IPS DF 19.7 (cell line): ENCODE measurements around the gene SBK2.
"Not testable (repeated sequence)": the region's sequence is repeated elsewhere in the genome, so short reads cannot be mapped to it uniquely, and the experiment has no call there.

Experiments used
- DNase-seq: peaks from one replicate; pipeline ENCODE4 v3.0.0-alpha.2; 2013; ENCODE audit warnings: low read depth, low spot score

Gene SBK2

DNA sequence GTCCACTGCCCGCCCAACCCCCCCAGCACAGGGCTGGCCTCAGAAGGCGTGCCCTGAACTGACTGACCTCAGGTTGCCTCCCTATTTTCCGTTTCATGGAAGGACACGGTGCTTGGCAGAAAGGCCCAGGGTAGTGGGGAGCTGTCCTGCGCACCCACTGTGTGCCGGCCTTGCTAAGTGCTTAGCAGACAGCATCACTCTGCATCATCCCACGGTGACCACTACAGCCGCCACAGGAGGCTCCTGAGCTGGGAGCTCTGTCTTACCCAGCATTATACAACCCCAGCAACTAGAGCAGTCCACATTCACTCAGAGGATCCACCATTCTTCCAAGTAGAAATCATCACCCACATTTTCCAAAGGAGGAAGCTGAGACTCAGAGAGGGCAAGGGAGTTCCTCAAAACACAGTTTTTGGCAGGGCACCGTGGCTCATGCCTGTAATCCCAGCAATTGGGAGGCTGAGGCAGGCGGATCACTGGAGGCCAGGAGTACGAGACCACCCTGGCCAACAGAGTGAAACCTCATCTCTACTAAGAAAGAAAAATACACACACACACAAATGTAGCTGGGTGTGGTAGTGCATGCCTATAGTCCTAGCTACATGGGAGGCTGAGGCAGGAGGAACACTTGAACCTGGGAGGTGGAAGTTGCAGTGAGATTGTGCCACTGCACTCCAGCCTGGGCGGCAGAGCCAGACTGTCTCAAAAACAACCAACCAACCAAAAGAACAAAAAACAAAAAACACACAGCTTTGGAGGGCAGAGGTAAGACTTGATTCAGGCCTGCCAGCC is 1.6 kb downstream of the SBK2 start:
- no peak for DNase-seq

- not testable (repeated sequence) for DNase-seq
Measured at GRCh38 chr19:55534280-55534679, 2.7 kb downstream of the SBK2 start.

DNA sequence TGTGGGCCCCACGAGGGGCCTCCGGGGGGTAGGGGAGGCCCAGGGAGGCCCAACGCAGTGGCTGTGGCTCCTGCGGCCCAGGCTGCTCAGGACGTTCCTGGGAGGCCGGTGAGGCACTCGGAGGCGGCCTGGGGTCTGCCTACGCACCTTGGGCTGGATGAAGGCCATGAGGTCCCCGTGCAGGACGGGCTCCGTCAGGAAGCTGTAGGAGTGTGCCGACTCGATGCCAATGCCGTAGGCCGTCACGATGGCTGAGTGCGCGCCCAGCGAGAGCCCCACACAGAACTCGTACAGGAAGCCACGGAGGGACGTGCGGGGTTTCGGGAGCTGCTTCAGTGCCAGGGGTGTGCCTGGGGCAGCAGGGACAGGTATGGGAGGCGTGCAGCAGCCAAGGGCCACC is 5.9 kb downstream of the SBK2 start:
- DNase-seq: no peak

DNA sequence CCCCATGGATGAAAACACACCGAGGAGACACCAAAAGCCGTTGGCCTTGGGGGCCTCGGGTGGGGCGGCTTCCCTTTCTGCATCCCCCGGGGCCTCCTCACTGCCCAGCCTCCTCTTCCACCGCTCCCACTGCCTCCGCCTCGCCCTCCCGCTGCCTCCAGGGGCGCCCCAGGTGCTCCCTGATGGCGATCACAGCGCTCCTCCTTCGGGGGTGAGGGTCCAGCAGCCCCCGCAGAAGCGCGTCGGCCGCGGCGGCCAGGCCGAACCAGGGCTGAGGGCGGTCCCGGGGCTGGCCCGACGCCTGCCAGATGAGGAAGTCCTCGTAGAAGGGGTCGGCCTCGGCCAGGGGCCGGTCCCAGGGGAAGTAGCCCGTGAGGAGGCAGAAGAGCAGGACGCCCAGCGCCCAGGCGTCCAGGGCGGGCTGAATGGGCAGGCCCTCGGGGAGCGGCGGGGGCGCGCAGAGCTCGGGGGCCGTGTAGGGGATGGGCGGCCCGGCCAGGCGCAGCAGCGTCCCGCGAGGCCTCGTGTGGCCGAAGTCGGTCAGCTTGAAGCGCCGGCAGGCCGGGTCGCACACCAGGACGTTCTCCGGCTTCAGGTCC is 7.2 kb downstream of the SBK2 start:
- DNase-seq: no peak

DNA sequence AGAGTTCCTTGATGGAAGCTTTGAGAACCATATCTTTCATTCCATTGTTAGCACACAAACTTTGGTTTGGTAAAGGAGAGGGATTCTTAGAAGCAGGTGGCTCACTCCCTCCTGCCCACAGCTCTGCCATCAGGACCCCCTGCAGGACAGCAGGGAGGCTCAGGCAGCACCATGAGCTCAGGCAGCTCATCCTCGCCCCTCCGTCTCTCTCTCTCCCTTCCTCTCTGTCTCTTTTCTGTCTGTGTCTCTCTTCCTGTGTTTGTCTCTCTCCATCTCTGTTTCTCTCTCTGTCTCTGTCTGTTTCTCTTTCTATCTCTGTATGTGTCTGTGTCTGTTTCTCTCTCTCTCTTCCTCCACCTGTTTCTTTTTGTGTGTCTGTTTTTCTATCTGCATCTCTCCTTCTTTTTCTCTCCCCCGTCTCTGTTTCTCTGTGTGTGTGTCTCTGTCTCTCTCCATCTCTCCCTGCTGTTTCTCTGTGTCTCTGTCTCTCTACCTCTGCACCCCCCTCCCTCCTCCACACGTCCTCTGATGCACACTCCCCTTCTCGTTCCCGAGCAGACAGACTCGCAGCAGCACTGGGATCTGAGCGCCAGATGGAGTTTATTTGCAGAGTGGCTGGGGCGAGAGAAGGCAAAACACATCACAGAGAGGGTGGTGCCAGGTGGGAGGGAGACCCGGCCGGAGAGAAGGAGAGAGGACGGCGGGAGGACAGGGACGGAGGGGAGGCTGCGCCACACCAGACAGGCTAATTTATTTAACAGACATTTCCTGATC is 8.7 kb downstream of the SBK2 start:
- DNase-seq: no peak

DNA sequence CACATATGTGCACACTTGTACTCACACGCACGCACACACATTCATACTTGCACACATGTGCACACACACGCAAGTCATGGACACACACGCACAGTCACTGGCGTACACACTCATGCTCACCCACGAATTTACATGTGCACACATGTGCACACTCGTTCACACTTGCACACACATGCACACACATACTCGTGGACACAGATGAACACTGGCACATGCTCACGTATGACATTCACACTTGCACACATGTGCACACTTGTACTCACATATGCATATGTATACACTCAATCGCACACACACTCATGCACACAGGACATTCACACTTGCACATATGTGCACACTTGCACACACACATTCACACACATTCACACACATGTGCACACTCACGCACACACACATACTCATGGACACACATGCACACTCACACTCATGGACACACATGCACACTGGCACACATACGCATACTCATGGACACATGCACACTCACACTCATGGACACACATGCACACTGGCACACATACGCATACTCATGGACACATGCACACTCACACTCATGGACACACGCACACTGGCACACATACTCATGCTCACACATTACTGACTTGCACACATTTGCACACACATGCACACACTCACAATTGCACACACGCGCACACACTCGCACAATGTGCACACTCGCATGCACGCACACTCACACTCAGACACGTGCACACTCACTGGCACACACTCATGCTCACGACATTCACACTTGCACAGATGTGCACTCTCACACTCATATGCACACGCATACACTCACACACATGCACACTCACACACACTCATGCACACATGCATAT is 9.5 kb downstream of the SBK2 start:
- no peak for DNase-seq

GRCh38 chr19:55526216-55527196 is 10.4 kb downstream of the SBK2 start:
- no peak for DNase-seq

- DNase-seq: no peak
Measured at GRCh38 chr19:55525289-55526101, 11.4 kb downstream of the SBK2 start.

GRCh38 chr19:55520691-55521292 is 16.1 kb downstream of the SBK2 start:
- no peak for DNase-seq

DNA sequence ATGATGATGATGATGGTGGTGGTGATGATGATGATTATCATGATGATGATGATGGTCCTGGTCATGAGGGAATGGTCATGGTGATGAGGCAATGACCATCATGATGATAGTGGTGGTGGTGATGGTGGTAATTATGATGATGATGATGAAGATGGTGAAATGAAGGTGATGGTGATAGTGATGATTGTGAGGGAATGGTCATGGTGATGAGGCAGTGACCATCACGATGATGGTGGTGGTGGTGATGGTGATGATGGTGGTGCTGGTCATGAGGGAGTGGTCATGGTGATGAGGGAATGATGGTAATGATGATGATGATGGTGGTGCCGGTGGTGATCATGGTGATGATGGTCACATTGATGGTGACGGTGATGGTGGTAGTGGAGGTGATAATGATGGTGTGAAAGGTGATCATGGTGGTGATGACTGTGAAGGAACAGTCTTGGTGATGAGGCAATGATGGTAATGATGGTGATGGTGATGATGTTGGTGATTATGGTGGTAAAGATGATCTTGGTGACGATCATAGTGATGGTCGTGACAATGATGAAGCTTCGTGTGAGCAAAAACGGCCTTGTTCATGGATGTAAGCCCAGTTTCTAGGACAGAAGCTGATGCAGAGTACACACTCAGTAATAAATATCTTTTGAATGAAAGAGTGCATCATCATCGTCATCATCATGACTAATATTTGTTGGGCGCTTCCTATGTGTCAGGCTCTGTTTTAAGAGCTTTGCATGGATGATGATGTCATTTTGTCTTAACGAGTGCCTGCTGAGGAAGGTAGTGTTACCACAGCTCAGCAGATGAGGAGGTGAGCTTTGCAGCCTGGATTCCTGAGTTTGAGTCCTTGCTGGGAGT is 17.3 kb downstream of the SBK2 start:
- no peak for DNase-seq

DNA sequence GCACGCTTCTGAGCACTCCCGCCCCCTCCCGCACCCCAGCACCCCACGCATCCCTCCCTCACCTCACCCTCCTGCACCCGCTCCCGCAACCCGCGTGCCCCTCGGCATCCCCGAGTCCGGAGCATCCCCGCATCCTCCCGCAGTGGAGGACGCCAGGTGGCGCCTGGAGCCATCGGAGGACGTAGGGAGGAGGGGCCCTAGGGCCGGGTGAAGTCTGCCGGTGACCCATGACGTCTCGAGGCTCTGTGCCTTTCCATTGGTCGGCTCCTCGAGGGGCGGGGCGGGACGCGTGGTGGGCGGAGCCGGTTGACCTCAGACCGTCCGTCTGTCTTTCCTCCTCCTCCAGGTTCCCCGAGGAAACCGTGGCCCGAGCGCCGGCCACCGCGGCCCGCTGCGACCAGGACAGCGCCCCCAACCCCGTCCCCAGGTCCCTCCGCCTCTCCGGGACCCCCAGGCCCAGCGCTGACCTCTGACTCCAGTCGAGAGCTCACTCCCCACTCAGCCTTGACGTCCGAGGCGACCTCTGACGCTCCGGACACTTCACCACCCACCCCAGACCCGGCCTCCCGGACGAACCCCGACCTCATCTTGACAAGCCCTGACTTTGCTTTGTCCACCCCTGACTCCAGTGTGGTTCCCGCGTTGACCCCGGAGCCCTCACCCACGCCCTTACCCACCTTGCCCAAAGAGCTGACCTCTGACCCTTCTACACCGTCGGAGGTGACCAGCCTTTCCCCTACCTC is 19.9 kb downstream of the SBK2 start:
- peak; percentile 54 for DNase-seq

DNA sequence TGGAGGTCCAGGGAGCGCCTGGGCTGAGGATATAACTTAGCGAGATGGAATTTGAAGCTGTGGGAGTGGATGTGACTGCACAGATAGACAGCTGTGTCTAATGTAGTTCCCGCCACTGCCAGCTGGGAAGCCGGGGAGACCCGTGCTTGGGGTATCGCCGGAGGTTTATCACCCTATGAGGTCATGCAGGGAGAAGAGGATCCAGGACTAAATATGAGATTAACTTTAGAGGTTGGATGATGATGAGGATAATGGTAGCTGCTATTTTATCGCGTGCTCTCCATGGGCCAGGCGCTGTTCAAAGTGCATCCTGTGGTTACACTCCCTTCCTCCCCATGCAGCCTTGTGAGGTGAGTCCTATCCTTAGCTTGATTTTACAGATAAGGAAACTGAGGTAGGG is 28.8 kb downstream of the SBK2 start:
- DNase-seq: no peak

- no peak for DNase-seq
Measured at GRCh38 chr19:55504981-55505380, 32.0 kb downstream of the SBK2 start.

- DNase-seq: no peak
Measured at GRCh38 chr19:55504252-55504603, 32.7 kb downstream of the SBK2 start.

DNA sequence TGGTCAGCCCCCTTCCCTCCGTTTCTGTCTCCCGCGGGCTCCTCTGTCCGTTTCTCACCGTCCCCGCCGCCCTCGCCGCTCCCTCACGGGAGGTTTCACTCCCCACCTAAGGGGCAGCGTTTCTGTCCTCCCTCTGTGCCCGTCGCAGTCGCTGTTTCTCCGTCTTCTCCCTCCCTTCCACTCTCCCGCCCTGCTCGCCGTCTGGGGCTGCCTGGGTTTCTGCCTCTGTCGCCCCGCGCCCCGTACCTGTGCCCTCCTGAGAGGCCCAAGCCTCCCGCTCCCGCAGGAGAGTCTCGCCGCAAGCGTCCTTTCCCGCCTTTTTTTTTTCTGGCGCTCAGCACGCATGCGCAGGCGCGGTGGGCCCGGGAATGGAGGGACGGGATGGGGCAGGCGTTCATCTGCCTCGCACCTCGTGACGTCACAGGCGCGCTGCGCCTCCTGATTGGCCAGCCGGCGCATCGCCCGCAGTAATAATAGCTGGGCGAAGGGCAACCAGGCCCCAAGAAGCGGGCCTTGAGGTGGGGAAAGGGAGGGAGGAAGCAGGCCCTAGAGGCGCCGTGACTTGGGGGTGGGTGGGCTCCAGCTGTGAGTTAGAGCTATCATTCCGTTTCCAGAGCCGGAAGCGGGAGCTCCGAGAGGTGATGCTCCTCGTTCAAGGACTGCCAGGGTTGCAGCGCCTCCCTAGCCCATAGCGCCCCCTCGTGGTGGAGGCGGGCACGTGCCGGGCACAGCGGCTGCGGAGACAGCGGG is 33.3 kb downstream of the SBK2 start:
- peak; percentile 72 for DNase-seq

- DNase-seq: no peak
Measured at GRCh38 chr19:55503157-55503501, 33.8 kb downstream of the SBK2 start.
